Vagina (tissue), 2 donors: ENCODE measurements around the gene VTI1A. TPM values are rescaled to one million over a fixed set of nuclear protein-coding genes. Genes with fewer than 3 reads are reported as not detected.

Source experiments
- DNase-seq, 2 donors: peaks; one replicate each; pipeline ENCODE4 v3.0.0-alpha.2; 2017; ENCODE audit errors: extremely low spot score in 2 of 2
- H3K27ac ChIP-seq: fragments of 200-600 bp; sonication (generic); one replicate; pipeline ENCODE4 v1.5.1; 2019
- H3K27me3 ChIP-seq: fragments of 200-600 bp; sonication (generic); one replicate; pipeline ENCODE4 v1.5.1; 2019
- H3K36me3 ChIP-seq, 2 donors: fragments of 200-600 bp; sonication (generic); one replicate each; pipeline ENCODE4 v1.5.1; 2017 to 2019
- H3K4me1 ChIP-seq: fragments of 200-600 bp; sonication (generic); one replicate; pipeline ENCODE4 v1.5.1; 2019
- H3K4me3 ChIP-seq, 2 donors: fragments of 200-600 bp; sonication (generic); 1 replicate in 1 of 2; 2 replicates in 1 of 2; pipeline ENCODE4 v1.5.1; 2016 to 2019
- H3K9me3 ChIP-seq: fragments of 200-600 bp; sonication (generic); one replicate; pipeline ENCODE4 v1.5.1; 2019
- POLR2A ChIP-seq, 2 donors: fragments of 450-650 bp; IDR thresholded peaks; one replicate each; pipeline ENCODE4 v1.6.1; 2017; ENCODE audit warnings: antibody characterized with exemption in 2 of 2, mild to moderate bottlenecking in 2 of 2, moderate library complexity in 2 of 2
- POLR2AphosphoS5 ChIP-seq, 2 donors: sonication (generic); formaldehyde crosslinking; IDR thresholded peaks; one replicate each; pipeline ENCODE4 v1.9.0; 2017; ENCODE audit warnings: antibody characterized with exemption in 2 of 2, mild to moderate bottlenecking in 2 of 2, low read depth in 1 of 2; ENCODE audit not compliant: insufficient read depth in 1 of 2
- intact Hi-C: fragments of 100-400 bp; cut with DNase I; formaldehyde crosslinking; loops from one replicate; pipeline ENCODE4 v1.15.1; 2023
- total RNA-seq: library from RNA; depleted of rRNA; stranded (reverse); fragments of >200 nt; gene quantifications from one replicate; pipeline ENCODE4 v1.2.3, GENCODE V29; 2016
- TF ChIP-seq, protein P1 (sequence below), 3 experiments: fragments of 450-650 bp in 2 of 3; fragments of 200-600 bp in 1 of 3; sonication (generic) in 1 of 3; IDR thresholded peaks; one replicate each; pipeline ENCODE4 v1.5.1; 2017 to 2019; ENCODE audit warnings: antibody characterized with exemption in 3 of 3, mild to moderate bottlenecking in 2 of 3, moderate library complexity in 2 of 3

Gene VTI1A
- total RNA-seq, 1 donor from 2014 or later: 49.1 TPM

DNA sequence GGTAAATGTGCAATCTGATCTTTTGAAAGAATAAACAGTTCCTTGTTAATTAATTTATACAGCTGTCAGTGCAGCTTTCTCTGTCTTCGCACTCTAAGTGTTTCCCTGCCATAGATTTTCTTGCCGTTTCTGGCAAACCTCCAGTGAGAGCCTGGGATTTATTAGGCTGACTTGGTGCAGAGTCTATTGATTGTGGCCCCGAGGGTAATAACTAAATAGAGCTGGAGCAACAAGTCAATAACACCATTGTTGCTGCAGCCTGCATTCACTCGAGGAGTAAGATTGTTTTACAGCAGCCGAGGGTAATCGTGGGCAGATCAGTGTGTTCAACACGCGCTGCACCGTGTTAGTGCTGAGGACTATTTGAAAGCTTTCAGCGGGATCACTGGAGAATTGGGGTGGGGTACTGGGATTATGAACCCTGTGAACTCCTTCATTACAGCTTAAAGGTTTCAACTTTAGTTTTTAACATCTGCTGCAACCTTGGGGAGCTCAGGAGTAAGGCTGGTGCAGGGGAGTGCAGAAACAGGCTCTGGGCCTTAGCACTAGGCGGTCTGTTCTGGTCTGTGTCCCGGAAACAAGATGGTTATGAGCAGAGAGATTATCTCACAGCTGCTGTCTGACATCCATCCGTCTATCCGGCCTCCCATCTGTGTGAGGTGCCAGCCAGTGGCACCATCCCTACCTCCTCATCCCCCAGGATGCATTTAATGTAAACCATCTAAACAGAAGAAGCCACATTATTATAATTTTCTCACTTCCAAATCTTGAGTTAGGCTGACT, 329.1 kb downstream of the VTI1A start:
- intact Hi-C loops: no loop called here
- no peak for DNase-seq
- no peaks in the 10 kb centered on the region for H3K27me3 ChIP-seq
- H3K27ac ChIP-seq: no peak overlapping the region
- no peak overlapping the region for H3K4me3 ChIP-seq
- H3K9me3 ChIP-seq: no peaks in the 10 kb centered on the region
- H3K36me3 ChIP-seq: no peaks in the 10 kb centered on the region
- no peak for TF ChIP-seq POLR2A (IDR thresholded peaks at IDR 0.05)
- H3K4me1 ChIP-seq: peaks cover 11% of the 10 kb centered on the region

DNA sequence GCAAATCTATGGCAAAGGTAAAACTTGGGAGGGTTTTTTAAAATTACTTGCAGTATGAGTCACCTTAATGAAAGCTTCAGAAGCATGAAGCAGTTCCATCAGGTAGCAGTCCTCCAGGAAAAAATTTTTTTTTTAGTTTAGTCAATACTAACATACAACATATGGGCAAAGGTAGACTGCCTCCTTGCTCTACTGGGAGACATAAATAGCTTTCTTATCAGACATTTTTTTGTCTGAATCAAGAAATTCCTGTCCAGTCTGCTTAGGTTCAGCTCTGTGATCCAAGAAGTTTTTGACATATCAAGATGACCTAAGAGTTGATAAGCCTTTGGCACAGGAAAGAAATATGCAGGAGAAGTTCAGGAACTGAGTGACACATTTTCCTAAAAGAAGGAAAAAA, 331.6 kb downstream of the VTI1A start:
- Histone ChIP-seq H3K4me3 (no peak overlapping the region), H3K27ac (no peak overlapping the region), H3K9me3 (no peaks in the 10 kb centered on the region), H3K27me3 (no peaks in the 10 kb centered on the region), H3K4me1 (peaks cover 11% of the 10 kb centered on the region), H3K36me3 (no peaks in the 10 kb centered on the region)
- TF ChIP-seq POLR2AphosphoS5 (IDR thresholded peaks at IDR 0.05; ENCODE audit: insufficient read depth in 1 of 2, low read depth in 1 of 2) (no peak), POLR2A (IDR thresholded peaks at IDR 0.05) (no peak)
- TF ChIP-seq, protein P1, sequence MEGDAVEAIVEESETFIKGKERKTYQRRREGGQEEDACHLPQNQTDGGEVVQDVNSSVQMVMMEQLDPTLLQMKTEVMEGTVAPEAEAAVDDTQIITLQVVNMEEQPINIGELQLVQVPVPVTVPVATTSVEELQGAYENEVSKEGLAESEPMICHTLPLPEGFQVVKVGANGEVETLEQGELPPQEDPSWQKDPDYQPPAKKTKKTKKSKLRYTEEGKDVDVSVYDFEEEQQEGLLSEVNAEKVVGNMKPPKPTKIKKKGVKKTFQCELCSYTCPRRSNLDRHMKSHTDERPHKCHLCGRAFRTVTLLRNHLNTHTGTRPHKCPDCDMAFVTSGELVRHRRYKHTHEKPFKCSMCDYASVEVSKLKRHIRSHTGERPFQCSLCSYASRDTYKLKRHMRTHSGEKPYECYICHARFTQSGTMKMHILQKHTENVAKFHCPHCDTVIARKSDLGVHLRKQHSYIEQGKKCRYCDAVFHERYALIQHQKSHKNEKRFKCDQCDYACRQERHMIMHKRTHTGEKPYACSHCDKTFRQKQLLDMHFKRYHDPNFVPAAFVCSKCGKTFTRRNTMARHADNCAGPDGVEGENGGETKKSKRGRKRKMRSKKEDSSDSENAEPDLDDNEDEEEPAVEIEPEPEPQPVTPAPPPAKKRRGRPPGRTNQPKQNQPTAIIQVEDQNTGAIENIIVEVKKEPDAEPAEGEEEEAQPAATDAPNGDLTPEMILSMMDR (IDR thresholded peaks at IDR 0.05): no peak
- DNase-seq: no peak
- intact Hi-C loops: no loop called here

DNA sequence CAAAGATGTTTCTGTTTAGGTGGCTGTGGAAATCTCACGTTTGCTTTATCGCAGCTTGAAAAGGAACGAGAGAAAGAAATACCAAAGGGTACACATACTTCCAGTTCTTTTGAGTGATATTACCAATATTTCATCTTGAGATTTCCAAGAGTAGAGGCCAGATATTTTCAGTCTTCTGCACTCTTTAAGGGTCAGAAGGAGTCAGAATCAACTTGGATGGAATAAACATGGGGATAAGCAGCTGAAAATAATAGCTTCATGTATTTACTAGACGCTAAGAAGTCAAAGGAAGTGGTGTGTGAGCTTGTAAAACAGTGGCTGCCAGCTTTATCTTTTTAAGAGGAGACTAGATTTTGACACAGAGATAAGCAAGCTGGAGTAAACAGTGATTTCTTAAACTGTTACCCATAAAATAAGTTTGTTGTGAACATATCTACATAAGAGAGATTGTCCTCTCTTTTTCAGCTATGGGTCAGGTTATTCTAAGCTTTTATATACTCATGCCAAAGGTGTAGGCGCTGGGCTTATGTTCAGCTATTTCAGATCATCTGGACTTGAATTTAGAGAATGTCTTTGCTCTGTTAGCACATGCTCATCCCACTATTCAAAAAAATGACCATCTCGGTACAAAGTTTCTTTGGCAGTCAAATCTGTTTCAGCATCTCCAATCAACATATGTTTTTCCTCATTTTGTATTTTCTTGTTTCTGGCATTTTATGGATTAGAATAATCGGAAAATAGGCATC, 332.2 kb downstream of the VTI1A start:
- no peaks in the 10 kb centered on the region for H3K36me3 ChIP-seq
- intact Hi-C loops: no loop called here
- H3K27ac ChIP-seq: no peak overlapping the region
- no peaks in the 10 kb centered on the region for H3K27me3 ChIP-seq
- DNase-seq: no peak
- no peaks in the 10 kb centered on the region for H3K9me3 ChIP-seq
- no peak overlapping the region for H3K4me3 ChIP-seq
- H3K4me1 ChIP-seq: peaks cover 11% of the 10 kb centered on the region
- TF ChIP-seq, protein P1 (IDR thresholded peaks at IDR 0.05): no peak
- TF ChIP-seq POLR2A (IDR thresholded peaks at IDR 0.05): no peak
- TF ChIP-seq POLR2AphosphoS5 (IDR thresholded peaks at IDR 0.05; ENCODE audit: insufficient read depth in 1 of 2, low read depth in 1 of 2): no peak

- Histone ChIP-seq H3K27ac (no peak overlapping the region), H3K27me3 (no peaks in the 10 kb centered on the region), H3K9me3 (no peaks in the 10 kb centered on the region), H3K4me3 (no peak overlapping the region), H3K36me3 (no peaks in the 10 kb centered on the region), H3K4me1 (peaks cover 7% of the 10 kb centered on the region)
- DNase-seq: peak in 1 of 2 donors; percentile 95
- TF ChIP-seq, protein P1 (IDR thresholded peaks at IDR 0.05): no peak
- TF ChIP-seq POLR2AphosphoS5 (IDR thresholded peaks at IDR 0.05; ENCODE audit: insufficient read depth in 1 of 2, low read depth in 1 of 2) (peak in 1 of 2 donors; percentile 19), POLR2A (IDR thresholded peaks at IDR 0.05) (no peak)
- intact Hi-C loops: no loop called here
Observed at GRCh38 chr10:112782200-112782907, 335.3 kb downstream of the VTI1A start.

- Histone ChIP-seq H3K4me1 (peaks cover 7% of the 10 kb centered on the region), H3K36me3 (no peaks in the 10 kb centered on the region), H3K9me3 (no peaks in the 10 kb centered on the region), H3K4me3 (no peak overlapping the region), H3K27me3 (no peaks in the 10 kb centered on the region), H3K27ac (no peak overlapping the region)
- intact Hi-C loops: no loop called here
- no peak for TF ChIP-seq POLR2A (IDR thresholded peaks at IDR 0.05)
- TF ChIP-seq, protein P1 (IDR thresholded peaks at IDR 0.05): no peak
- no peak for DNase-seq
Observed at GRCh38 chr10:112783351-112784021, 336.5 kb downstream of the VTI1A start.
